Stromal cell of bone marrow (primary cell): ENCODE measurements around the gene ROGDI.
A peak's percentile ranks its signal among the peaks of the same experiment; 100 is the strongest.

Experiments used
- DNase-seq: peaks from one replicate; pipeline ENCODE4 v3.0.0-alpha.2; 2012; ENCODE audit warnings: low read depth

Gene ROGDI, protein sequence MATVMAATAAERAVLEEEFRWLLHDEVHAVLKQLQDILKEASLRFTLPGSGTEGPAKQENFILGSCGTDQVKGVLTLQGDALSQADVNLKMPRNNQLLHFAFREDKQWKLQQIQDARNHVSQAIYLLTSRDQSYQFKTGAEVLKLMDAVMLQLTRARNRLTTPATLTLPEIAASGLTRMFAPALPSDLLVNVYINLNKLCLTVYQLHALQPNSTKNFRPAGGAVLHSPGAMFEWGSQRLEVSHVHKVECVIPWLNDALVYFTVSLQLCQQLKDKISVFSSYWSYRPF

DNA sequence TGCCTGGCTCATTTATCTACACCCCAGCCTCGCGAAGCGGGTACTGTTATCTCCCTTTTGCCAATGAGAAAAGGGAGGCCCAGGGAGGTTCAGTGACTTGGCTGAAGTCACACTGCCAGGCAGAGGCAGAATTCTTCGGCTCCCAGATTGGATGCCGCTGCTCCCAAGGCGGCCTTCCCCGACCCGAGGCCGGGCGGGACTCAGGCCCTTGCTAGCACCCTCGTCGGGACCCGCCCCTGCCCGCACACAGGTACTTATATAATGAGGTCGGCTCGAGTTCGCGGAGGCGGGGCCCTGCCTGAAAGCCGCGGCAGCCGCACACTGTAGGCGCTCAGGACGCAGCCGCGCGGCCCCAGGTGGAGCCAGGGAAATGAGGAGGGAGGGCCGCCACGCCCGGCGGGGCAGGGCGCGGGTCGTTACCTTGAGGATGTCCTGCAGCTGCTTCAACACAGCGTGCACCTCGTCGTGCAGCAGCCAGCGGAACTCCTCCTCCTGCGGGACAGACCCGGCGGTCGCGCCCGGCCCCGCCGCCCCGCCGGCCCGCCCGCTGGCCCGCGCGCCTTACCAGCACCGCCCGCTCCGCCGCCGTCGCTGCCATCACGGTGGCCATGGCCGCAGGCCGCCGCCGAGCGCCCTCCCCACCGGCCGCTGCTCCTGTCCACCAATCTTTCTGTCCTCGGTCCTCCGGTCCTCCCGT is at the start of gene ROGDI:
TSS of gene ROGDI (minus strand) at position 672 of the 697 bp plus-strand sequence. CDS start at position 610, 62 bp downstream.
- peak; percentile 19 for DNase-seq

DNA sequence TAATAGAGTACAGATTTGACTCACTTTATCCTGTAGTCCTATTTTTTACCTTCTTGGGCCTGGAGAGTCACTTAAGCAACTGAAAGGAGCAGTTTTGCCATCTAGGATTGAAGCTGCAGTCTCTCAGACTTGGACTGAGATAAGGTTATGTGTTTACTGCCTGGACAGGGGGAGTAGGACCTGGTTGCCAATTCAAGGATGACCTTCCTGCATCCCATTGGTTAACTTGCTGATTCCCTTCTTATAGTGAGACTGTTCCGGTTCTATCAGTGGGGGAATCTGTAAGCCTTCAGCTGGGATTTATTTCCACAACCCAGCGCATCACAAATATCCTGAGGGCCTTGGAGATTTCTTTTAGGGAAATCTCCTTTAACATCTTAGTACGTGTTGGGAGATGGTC is 47.8 kb upstream of the ROGDI start:
- no peak for DNase-seq

DNA sequence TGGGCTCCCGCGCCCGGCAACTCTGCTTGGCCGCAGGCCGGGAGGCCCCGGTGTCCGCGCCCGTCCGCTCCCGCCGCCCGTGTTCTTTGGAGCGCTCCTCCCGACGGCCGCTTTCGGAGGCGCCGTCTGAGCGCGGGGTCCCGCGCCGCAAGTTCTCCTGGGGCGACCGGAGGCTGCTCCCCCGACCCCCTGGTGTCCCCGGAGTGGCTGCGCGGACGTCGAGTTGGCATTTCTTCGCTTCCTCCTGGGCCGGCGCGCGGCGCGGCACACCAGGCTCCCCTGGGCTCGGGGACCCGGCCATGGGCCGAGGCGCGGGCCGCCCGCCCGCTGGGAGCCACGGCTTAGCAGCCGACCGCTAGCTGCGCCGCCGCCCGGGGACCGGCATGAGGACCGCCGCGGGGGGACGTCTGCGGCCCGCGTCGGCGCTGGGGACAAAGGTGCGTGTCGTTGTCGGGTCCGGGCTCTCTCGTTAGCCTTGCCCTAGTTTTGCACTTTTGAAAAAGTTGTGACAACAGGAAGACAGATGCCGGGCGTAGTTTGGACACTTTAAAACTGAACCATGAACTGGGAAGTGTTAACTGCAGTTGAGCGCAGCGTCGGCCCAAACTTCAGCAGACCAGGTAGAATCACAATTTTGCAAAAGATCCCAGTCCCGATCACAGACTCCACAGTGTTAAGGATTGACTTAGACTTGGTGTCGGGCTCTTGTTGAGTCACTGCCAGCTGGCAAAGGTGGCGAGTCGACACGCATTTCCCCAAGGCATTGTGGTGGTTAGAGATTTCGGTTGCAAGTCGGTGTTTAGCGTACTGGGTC is 45.5 kb upstream of the ROGDI start:
- peak; percentile 41 for DNase-seq

DNA sequence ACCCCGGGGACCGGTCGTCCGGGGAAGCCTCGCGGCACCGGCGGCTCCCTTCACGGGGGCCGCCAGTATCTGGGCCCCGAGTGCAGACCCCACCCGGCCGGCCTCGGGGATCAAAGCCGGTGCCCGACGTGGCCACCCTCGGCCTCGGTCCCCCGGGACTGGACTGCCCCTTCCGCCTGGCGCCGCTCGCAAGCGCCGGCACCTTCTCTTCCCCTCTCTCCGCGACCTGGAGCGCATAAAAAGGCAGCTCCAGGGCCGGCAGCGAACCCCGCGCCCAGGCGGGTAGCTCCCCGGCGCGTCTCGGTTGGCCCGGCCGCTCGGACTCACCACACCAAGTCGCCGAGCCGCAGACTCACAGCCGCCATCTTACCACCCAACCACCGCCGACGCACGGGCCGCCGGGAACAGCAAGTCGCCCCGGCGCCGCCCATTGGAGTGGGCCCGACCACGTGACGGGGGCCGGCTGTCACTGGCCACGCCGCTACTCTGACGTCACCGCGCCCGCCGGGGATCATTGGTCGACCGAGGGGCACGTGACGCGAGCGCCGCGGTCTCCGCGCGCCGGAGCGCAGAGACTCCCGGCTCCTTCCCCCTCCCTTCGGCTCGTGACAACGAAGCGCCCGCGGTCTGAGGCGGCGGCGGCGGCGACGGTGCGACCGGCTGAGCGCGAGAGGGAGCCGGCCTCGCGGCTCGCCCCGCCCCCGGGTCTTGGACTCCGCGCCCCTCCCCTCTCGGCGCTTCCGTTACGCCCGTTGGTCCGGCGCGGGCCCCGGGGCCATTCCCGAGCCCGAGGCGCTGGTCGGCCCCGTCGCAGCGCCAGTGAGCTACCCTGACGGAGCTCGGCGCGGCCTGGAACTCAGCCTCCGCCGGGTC is 44.7 kb upstream of the ROGDI start, which contains the start of the genes GLYR1 and UBN1:
TSS of gene GLYR1 (minus strand) at position 388 of the 873 bp plus-strand sequence. CDS start at position 365, 23 bp downstream.
TSS of gene UBN1 (plus strand) at position 581 of the 873 bp plus-strand sequence. CDS start 5,437 bp downstream, outside the sequence.
- peak; percentile 94 for DNase-seq

DNA sequence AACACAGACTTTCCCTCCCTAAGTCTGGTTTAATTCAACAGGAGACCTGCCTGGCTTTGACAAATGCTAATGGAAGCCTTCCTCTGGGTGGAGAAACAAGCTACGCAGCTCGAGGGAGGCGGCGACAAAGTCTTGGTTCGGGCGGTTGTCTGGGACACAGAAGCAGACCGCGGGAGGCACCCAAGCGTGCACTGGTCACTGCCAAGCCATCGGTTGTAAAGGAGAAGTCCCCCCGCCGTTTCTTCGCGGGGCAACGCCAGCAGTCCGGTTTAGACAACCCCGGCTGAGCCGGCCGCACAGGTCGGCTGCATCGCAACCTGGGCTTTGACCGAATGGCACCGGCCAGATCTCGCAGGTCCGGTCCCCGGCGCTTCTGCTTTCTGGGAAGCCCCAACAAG is 44.1 kb upstream of the ROGDI start:
- DNase-seq = peak; percentile 31

DNA sequence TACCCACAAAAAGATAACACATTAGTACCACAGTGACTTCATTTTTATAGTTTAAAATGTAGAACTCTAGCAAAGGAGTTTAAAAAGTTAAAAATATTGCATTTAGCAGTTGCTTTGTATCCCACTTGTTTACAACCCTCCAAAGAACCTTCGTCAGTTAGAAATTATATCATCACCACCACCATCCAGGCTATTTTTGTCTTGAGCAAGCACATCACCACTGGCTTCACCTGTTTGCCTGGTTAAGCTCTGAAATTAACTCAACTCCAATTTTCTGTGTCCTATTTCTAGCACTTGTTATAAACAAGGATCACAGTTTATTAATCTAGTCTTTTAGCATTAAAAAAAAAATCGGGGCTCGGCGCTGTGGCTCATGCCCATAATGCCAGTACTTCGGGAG is 38.6 kb upstream of the ROGDI start:
- no peak for DNase-seq

DNA sequence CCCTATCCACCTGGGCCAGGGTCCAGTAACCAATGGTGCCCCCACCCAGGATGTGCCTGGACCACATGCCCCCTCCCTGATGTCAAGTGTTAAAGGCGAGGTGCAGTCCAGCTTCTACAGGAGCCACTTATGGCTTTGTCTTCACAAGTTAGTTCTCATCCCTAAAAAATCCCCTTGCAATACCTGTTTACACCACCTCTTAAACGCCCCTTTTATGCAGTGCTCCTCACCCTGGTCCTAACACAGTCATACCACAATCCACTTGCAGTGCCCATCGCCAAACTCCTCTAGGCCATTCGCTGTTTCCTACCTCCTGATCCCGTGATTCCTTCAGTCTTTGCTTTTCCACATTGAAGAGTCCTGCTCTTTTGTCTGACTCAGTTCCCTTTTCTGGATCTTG is 37.5 kb upstream of the ROGDI start:
- DNase-seq = no peak

DNA sequence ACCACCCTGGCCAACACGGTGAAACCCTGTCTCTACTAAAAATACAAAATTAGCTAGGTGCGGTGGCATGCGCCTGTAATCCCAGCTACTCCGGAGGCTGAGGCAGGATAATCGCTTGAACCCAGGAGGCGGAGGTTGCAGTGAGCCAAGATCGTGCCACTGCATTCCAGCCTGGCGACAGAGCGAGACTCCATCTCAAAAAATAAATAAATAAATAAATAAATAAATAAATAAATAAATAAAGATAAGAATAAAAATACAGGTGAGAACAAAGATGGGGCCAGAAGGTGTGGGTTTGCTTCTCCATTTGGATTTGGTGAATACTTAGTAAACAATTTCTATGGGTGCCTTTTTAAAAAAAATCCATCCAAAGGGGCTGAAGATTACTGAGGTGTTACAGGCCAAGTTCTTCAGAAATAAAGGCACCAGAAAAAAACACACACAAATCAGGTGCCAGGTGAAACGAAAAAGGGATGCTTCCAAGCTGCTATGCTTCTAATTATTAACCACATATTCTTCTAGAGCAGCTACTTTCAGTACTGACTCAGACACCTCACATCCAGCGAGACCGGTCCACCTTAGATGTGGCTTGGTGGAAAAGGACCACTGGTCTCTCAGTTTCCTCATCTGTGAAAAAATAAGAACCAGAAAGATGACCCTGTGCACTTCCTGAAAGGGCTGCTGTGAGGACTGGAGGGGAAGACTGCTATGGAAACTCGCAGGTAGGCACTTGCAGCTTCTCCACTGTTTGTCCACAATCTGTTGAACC is 35.5 kb upstream of the ROGDI start:
- no peak for DNase-seq

DNA sequence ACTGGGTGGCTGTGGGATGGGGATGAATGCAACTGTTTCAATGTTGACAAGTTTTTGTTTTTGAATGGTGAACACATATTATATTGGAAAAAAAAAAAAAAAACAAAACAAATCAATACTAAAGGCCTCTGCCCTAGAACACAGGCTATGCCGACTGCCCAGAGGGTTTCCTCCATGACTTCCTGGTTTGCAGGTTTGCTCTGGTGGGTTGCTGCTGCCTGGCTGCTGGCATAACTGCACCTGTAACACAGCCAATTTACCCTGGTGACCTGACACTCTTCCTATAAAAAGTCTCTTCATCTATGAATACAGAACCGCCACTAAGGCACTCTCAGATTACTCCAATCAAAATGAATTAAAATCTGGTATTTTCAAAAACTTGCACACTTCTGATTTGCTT is 34.3 kb upstream of the ROGDI start:
- no peak for DNase-seq

DNA sequence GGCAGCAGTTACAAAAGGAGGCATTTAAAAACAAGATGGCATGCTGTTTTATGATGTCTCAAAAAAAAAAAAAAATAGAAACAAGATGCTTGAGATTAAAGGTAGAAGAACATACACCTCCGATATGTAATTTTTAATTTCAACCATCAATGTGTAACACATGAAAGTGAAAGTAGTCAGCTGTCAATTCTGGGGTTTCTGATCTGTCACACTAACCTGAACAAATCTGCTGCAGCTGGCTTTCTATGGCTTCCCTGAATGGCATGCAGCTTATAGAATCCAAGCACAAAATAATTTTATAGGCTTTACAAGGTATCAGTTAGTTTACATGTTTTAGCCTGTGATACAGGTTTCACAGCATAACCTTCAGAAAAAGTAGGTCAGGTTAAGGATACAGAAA is 31.2 kb upstream of the ROGDI start:
- DNase-seq = no peak

DNA sequence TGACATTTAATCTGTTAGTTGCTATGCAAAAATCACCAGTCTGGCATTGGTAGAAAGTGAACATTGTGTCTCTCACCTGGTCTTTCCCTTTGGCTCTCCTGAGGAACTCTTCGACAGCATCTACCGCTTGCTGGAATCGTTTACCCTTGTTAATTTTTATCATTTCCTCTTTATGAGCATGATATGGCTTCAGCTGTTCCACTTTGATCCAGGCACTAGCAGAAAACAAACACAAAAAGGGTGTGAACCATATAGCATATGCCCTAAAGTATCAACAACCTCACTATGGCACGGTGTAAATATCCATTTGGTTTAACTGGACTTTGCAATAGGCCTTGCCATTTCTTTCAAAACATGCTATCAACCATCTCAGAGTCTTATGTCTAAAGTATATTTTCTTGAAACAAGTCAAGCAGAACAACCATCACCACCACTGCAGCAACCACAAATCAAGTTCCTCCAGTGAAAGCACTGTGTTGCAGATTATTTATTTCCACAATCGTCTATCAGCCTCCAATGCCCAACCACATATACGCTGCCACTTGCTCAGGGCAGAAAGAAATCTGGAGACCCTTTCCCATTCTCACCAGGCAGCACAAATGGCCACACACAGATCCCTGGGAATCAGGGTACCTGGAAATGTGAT is 30.4 kb upstream of the ROGDI start:
- no peak for DNase-seq

DNA sequence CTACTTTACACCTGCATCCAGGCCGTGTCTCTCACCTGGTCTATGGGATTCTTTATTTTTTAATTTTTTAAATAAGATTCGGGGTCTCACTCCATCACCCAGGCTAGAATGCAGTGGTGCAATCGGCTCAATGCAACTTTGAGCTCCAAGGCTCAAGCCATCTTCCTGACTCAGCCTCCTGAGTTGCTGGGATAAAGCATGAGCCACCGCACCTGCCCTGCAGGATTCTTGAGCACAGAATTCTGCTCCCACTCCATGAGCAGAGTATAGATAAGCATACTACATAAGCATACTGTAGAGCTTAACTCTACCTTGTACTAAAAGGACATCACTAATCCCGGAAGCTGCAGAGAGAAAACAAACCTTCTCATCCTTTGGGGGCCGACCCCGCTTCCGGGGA is 29.2 kb upstream of the ROGDI start:
- DNase-seq = no peak

DNA sequence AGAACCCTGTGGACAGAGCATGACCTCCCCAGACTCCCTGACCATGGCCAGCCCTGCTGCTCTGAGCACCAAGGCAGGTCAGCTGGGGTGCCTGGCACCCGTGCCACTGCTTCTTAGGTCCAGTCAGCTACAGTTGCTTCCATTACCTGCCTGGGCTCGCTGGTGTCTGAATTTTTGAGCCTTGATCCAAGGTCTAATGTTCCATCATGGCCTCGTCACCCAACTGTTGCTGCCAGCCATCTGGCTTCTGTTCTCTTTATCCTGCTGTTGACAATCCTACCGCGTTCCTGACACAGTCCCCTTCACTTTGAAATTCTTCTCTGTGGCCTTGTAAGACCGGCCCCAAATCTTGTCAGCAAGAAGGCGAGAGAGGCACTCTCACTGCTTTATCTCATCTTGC is 28.0 kb upstream of the ROGDI start:
- no peak for DNase-seq

DNA sequence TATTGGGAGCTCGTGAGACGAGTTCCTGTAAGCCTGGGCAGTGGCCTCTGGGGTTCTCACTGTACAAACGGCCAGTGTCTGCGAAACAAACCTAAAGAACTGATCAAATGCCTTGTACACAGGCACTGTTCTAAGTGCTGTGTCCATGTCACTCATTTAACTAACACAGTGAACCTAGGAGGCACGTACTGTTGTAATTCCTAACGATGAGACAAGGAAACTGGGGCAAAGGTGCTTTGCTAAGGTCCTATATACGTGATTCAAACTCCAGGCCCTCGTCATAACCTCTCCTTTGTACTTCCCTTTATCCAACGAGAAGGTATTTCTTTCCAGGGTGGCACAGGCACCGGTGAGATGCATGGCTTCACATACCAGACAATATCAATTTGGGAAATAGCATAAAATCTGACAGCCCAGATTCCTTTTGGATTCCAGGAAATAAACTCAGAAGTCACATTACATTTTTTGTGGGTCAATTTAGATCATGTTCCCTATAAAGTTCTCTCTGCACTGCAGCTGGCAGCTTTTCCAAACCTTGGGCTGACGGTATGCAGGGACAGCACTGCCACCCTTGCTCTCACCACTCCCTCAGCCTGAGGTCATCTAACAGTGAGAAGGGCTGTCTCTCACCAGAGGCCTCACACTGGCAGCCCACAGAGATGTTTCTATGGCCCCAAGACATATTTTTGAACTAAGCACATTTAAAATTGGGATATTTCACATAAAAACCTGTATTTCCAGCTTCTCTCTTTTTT is 26.3 kb upstream of the ROGDI start:
- DNase-seq = no peak

DNA sequence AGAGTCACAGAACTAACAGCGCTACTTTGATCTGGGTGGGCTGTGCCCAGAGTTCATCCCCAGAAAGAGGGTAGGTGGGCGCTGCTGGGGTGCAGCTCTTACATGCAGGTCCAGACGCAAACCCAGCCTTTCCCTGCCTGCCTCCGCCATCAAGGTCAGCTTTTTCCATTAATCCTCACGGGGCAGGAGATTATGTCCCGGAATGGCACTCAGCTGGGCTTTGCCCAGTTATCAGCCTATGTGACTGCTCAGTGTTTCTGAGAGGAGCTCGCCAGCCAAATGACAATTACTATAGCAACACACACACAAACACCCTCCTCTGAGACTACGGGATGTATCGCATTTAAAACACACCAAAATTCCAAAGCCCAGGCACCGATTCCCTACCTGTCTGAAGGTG is 24.5 kb upstream of the ROGDI start:
- no peak for DNase-seq

DNA sequence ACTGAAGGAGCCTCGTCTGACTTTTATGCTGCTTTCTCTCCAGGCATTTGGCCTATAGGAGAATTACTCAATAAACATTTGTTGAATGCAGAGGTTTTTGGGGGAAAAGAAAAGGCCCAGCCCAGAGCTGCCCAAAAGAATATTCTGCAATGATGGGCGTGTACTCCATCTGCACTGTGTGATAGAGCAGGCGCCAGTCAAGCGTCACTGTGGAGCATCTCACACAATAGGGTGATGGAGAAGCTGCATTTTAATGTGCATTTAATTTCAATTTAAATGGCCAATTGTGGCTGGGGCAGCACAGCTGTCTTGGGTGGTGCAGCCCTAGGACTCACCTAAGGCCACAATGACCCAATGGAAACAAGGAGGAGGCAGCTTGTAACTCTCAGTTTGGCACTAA is 24.1 kb upstream of the ROGDI start:
- no peak for DNase-seq

DNA sequence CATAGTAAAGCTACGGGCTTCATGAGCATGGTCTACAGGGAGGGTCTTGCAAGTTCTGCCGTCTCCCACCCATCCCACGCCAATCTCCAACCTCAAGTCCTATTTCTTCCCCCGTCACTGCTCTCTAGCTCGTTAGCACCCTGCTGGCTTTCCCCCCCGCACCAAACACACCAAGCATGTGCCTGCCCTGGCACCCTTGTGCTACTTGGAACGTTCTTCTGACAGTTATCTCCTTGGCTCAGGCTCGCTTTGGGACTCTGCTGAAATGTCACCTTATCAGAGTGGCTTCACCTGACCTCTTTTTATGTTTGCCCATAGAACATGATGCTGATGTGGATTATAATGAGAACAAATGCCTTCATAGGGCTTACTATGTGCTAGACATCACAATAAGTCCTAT is 22.8 kb upstream of the ROGDI start:
- no peak for DNase-seq

DNA sequence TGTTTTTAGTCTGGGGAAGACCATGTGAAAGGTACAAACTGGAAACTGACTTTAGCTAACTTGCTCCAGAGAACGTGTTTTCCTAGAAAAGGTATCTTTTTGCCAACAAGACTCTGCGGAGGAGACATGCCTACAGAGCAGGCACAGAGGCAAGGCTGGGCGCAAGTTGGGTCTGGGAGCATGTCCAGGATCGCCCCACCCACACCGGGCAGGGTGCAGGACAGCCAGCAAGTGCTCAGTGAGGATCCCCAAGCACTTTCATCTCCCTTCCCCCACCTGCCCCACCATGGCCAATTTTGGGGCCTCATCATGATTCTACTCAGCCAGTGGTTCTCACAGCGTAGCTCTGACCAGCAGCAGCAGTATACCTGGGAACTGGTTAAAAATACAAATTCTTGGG is 18.2 kb upstream of the ROGDI start:
- no peak for DNase-seq

DNA sequence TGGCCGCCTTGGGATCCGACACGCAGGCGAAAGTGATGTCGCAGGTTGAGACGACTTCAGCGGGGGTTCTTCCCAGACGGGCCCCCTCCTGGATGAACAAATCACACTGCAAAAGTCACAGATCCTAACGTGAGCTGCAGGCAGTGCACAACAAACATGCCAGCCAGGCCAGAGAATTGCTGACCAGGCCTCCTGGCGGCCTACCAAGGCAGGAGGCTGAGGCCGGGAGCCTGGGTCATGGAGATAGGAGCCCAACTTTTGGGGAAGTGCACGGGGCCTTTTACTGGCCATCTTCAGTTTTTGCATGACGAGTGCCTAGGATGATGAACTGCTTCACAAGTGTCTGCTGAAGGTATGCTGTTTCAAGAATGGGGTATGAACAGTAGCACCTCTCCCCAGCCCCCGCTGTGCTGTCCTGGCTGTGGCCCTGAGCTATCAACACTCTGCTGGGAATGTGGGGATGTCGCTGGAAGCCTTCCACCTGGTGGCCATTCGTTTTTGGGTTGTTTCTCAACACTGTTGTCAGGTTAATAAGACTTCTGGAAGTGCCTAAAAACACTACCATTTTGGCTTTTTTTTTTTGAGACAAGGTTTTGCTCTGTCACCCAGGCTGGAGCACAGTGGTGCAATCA is 12.2 kb upstream of the ROGDI start:
- DNase-seq = no peak
